Measurements from ENCODE around the gene LAMC1.

Gene LAMC1

GRCh38 chr1:183193963-183194525 lies 170.8 kb downstream of the LAMC1 start:
- no peak for DNase-seq (ENCODE audit: low spot score)

- no peak for DNase-seq (ENCODE audit: low spot score)
These were observed 171.4 kb downstream of the LAMC1 start for GRCh38 chr1:183194527-183195141.

- DNase-seq (ENCODE audit: low spot score): no peak
These were observed 171.9 kb downstream of the LAMC1 start for GRCh38 chr1:183195142-183195574.

Measured in pons (tissue), 1 donor.